A549 (cell line): Measurements from ENCODE around the gene MINDY4. TPM values are rescaled to one million over a fixed set of nuclear protein-coding genes. Genes with fewer than 3 reads are reported as not detected.

ENCODE experiments used
- ATAC-seq, 2 experiments: fragments of 200-7000 bp in 1 of 2; fragments of >200 bp in 1 of 2; cut with Nextera tagmentation in 1 of 2; cut with Tn5 transposase in 1 of 2; 3 replicates each; pipeline versions ENCODE4 v1.8.0 to v1.9.1; 2018 to 2020; ENCODE audit warnings: mild to moderate bottlenecking in 1 of 2, moderate library complexity in 1 of 2
- CTCF ChIA-PET: fragments of 300-600 bp; sonication (Branson Sonifier 250); formaldehyde crosslinking; extraction: SDS; loops from one replicate; lab custom pipeline; 2021; ENCODE audit warnings: antibody characterized with exemption, inconsistent platforms; lab: Yijun Ruan, JAX
- POLR2A ChIA-PET: fragments of 350-600 bp; formaldehyde crosslinking; extraction: SDS; loops from one replicate; lab custom pipeline; 2021; ENCODE audit warnings: antibody characterized with exemption, inconsistent platforms; lab: Yijun Ruan, JAX
- DNase-seq, 2 experiments: peaks; one replicate each; pipeline versions ENCODE4 v3.0.0 to v3.0.0-alpha.2; 2011 to 2016; ENCODE audit warnings: low read depth in 1 of 2, low spot score in 1 of 2
- FAIRE-seq: peaks from 2 replicates; lab custom pipeline; 2011; peaks lifted over from hg19 to GRCh38; lab: Jason Lieb, UNC
- H3K27ac ChIP-seq, 2 experiments: fragments of >200 bp; sonication (Bioruptor Twin); formaldehyde crosslinking; 3 replicates each; pipeline ENCODE4 v1.5.1; 2016 to 2017
- H3K4me1 ChIP-seq: fragments of >200 bp; sonication (Bioruptor Twin); formaldehyde crosslinking; 3 replicates; pipeline ENCODE4 v1.6.1; 2016
- H3K4me2 ChIP-seq: fragments of >200 bp; sonication (Bioruptor Twin); formaldehyde crosslinking; 3 replicates; pipeline ENCODE4 v1.6.1; 2016
- H3K4me3 ChIP-seq: fragments of >200 bp; sonication (Bioruptor Twin); formaldehyde crosslinking; 3 replicates; pipeline ENCODE4 v1.5.1; 2016
- H3K9me3 ChIP-seq: fragments of >200 bp; sonication (Bioruptor Twin); formaldehyde crosslinking; 3 replicates; pipeline ENCODE4 v1.6.1; 2016
- BHLHE40 ChIP-seq: IDR thresholded peaks from 2 replicates; pipeline ENCODE4 v1.6.1; 2012; ENCODE audit warnings: low read depth, low read length, inconsistent platforms
- CHD2 ChIP-seq: fragments of 150-350 bp; IDR thresholded peaks from 2 replicates; pipeline ENCODE4 v1.6.1; 2014; ENCODE audit warnings: low read length; ENCODE audit not compliant: partially characterized antibody
- EHMT2 ChIP-seq: fragments of 200-600 bp; sonication (generic); IDR thresholded peaks from 2 replicates; pipeline ENCODE4 v1.6.1; 2016; ENCODE audit warnings: antibody characterized with exemption, low read depth, mild to moderate bottlenecking, moderate library complexity
- FOSB ChIP-seq: fragments of 250-450 bp; sonication (Bioruptor Pico); IDR thresholded peaks from 2 replicates; pipeline ENCODE4 v1.5.0; 2020; ENCODE audit warnings: mild to moderate bottlenecking, moderate library complexity
- HDAC2 ChIP-seq: fragments of 200-600 bp; sonication (generic); IDR thresholded peaks from 2 replicates; pipeline ENCODE4 v1.6.1; 2016
- HOXB5 ChIP-seq: fragments of 250-450 bp; sonication (Bioruptor Pico); IDR thresholded peaks from 2 replicates; pipeline ENCODE4 v1.5.0; 2020; ENCODE audit warnings: mild to moderate bottlenecking, moderate library complexity
- JUNB ChIP-seq: fragments of >200 bp; sonication (Bioruptor Twin); formaldehyde crosslinking; IDR thresholded peaks from 2 replicates; pipeline ENCODE4 v1.6.1; 2016
- KDM5A ChIP-seq: fragments of 200-600 bp; sonication (generic); IDR thresholded peaks from 2 replicates; pipeline ENCODE4 v1.6.1; 2016; ENCODE audit warnings: antibody characterized with exemption, mild to moderate bottlenecking
- NFE2L2 ChIP-seq: fragments of 150-350 bp; conservative IDR thresholded peaks from 2 replicates; pipeline ENCODE4 v1.6.1; 2014; ENCODE audit warnings: low read length
- NR3C1 ChIP-seq: fragments of >200 bp; sonication (Bioruptor Twin); formaldehyde crosslinking; IDR thresholded peaks from 3 replicates; pipeline ENCODE4 v1.6.1; 2017
- POLR2AphosphoS2 ChIP-seq: conservative IDR thresholded peaks from 2 replicates; pipeline ENCODE4 v1.6.1; 2012; ENCODE audit warnings: low read length, improper control_type of control experiment, inconsistent platforms
- SREBF2 ChIP-seq: fragments of 450-650 bp; IDR thresholded peaks from 2 replicates; pipeline ENCODE4 v1.6.1; 2014; ENCODE audit warnings: mild to moderate bottlenecking, moderate library complexity
- ZFP36 ChIP-seq: fragments of 450-650 bp; IDR thresholded peaks from 2 replicates; pipeline ENCODE4 v1.6.1; 2014; ENCODE audit warnings: borderline replicate concordance; ENCODE audit not compliant: partially characterized antibody
- ZNF302 ChIP-seq: fragments of 250-450 bp; sonication (Bioruptor Pico); IDR thresholded peaks from 2 replicates; pipeline ENCODE4 v1.9.0; 2021; ENCODE audit warnings: inconsistent platforms, mild to moderate bottlenecking, moderate library complexity
- ZSCAN20 ChIP-seq: fragments of 250-450 bp; sonication (Bioruptor Pico); IDR thresholded peaks from 2 replicates; pipeline ENCODE4 v1.8.0; 2022; ENCODE audit warnings: mild to moderate bottlenecking, moderate library complexity
- WGBS: methylation state at CpG from one replicate; pipeline ENCODE4 v1.1.6; 2017; ENCODE audit errors: missing lambda C conversion rate; 5-methylcytosine and 5-hydroxymethylcytosine counted together
- polyA plus RNA-seq, 4 experiments: library from polyadenylated mRNA; depleted of rRNA in 3 of 4; stranded (reverse); fragments of >200 nt; fragmentation: RNase III in 1 of 4; extraction: RNeasy Plus Mini Kit Qiagen cat#74134 plus additional on column Dnase treatment in 1 of 4; gene quantifications; 2 replicates in 3 of 4; 3 replicates in 1 of 4; pipeline ENCODE4 v1.2.3, GENCODE V29; 2011 to 2017
- TF ChIP-seq, protein P1 (sequence below): fragments of 450-650 bp; IDR thresholded peaks from 2 replicates; pipeline ENCODE4 v1.6.1; 2014; ENCODE audit warnings: antibody characterized with exemption
- TF ChIP-seq, protein P2 (sequence below): fragments of 250-450 bp; sonication (Bioruptor Pico); IDR thresholded peaks from 2 replicates; pipeline ENCODE4 v1.5.0; 2020; ENCODE audit warnings: low read depth, mild to moderate bottlenecking, moderate library complexity
- TF ChIP-seq, protein P3 (sequence below): fragments of >200 bp; sonication (Bioruptor Twin); formaldehyde crosslinking; IDR thresholded peaks from 2 replicates; pipeline ENCODE4 v1.6.1; 2016
- TF ChIP-seq, protein P4 (sequence below): IDR thresholded peaks from 2 replicates; pipeline ENCODE4 v1.6.1; 2012
- TF ChIP-seq, protein P5 (sequence below): IDR thresholded peaks from 2 replicates; pipeline ENCODE4 v1.6.1; 2012
- TF ChIP-seq, protein P6 (sequence below): fragments of 200-600 bp; sonication (generic); IDR thresholded peaks from 2 replicates; pipeline ENCODE4 v1.6.1; 2016; ENCODE audit warnings: antibody characterized with exemption, mild to moderate bottlenecking, moderate library complexity

Gene MINDY4
- polyA plus RNA-seq, 2 of the 4 experiments (the other 2 are of a cell fraction) = 1.8 to 3.6 TPM

DNA sequence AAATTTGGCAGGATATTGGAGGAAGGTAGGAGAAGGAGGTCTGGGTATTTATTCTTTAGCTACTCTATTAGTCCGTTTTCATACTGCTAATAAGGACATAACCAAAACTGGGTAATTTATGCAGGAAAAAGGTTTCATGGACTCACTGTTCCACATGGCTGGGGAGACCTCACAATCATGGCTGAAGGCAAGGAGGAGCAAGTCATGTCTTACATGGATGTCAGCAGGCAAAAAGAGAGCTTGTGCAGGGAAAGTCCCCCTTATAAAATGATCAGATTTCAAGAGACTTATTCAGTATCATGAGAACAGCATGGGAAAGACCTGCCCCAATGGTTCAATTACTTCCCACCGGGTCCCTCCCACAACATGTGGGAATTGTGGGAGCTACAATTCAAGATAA is 21.2 kb upstream of the MINDY4 start:
- FAIRE-seq = no peak
- H3K27ac ChIP-seq = no peak overlapping the region
- WGBS = 40% methylated on average over 2 of the region's 2 CpGs
- H3K4me3 ChIP-seq = no peak overlapping the region
- H3K4me1 ChIP-seq = no peaks in the 10 kb centered on the region
- DNase-seq = no peak
- no peak for ATAC-seq
- no peak overlapping the region for H3K4me2 ChIP-seq
- CTCF ChIA-PET = interaction anchor here (1.1 to 3.0 kb wide), 2 partner anchors 9 to 67 kb away, joined by 3 to 18 read pairs; partner anchors contain the start of gene CRHR2
- POLR2A ChIA-PET = no interaction called here
- TF ChIP-seq, protein P1, sequence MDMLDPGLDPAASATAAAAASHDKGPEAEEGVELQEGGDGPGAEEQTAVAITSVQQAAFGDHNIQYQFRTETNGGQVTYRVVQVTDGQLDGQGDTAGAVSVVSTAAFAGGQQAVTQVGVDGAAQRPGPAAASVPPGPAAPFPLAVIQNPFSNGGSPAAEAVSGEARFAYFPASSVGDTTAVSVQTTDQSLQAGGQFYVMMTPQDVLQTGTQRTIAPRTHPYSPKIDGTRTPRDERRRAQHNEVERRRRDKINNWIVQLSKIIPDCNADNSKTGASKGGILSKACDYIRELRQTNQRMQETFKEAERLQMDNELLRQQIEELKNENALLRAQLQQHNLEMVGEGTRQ = no peak
- TF ChIP-seq BHLHE40 (no peak), CHD2 (no peak), JUNB (no peak), EHMT2 (no peak), SREBF2 (no peak)
- TF ChIP-seq, protein P2, sequence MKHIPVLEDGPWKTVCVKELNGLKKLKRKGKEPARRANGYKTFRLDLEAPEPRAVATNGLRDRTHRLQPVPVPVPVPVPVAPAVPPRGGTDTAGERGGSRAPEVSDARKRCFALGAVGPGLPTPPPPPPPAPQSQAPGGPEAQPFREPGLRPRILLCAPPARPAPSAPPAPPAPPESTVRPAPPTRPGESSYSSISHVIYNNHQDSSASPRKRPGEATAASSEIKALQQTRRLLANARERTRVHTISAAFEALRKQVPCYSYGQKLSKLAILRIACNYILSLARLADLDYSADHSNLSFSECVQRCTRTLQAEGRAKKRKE (CRISPR knock-in tag) = no peak
- no peaks in the 10 kb centered on the region for H3K9me3 ChIP-seq

DNA sequence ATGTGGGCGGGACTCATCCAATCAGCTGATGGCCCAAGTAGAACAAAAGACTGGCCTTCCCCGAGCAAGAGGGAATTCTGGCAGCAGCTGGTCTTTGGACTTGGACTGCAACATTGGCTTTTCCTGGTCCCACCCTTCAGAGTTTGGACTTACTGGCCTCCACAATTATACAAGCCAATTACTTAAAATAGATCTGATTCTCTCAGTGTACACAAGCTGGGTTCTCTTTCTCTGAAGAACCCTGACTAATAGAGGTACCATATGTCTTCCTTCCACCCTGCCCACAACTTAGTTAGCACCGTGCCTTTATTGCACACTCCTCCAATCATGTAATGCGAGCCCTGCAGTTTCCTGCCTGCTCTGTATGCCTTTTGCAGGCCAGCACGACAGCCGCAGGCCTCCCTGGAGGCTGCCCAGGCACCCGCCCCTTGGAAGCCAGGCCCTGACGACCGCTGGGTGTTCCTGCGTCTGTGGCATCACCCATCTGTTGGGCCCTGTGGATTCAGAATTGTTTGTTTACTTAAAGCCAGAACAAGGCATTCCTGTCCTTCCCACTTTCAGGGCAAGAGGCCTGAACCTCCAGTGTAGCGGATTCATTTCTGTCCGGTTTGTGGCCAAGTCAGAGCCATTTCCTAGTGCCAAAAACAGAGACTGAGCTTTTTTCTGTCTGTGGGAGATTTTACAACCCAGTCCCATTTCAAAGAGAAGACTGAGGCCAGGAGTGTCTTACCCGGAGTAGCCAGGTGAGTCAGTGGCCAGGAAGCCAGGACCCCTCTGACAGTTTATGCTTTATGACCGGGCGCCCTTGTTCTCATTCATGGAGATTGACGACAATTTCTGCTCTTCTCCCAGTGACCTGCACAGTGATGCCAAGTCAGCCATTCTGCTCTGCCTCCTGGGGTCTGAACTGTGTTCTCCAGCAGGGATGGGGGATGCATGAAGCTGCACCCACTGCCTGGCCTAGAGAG is 20.2 kb upstream of the MINDY4 start:
- Histone ChIP-seq H3K4me1 (no peaks in the 10 kb centered on the region), H3K4me2 (no peak overlapping the region), H3K27ac (no peak overlapping the region), H3K4me3 (no peak overlapping the region), H3K9me3 (no peaks in the 10 kb centered on the region)
- POLR2A ChIA-PET = no interaction called here
- no peak for ATAC-seq
- CTCF ChIA-PET = interaction anchor here (1.1 to 3.0 kb wide), 3 partner anchors 10 to 68 kb away, joined by 3 to 18 read pairs (median 17); partner anchors contain the start of gene CRHR2
- no peak for TF ChIP-seq POLR2AphosphoS2
- TF ChIP-seq, protein P3, sequence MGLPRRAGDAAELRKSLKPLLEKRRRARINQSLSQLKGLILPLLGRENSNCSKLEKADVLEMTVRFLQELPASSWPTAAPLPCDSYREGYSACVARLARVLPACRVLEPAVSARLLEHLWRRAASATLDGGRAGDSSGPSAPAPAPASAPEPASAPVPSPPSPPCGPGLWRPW = no peak
- TF ChIP-seq, protein P4, sequence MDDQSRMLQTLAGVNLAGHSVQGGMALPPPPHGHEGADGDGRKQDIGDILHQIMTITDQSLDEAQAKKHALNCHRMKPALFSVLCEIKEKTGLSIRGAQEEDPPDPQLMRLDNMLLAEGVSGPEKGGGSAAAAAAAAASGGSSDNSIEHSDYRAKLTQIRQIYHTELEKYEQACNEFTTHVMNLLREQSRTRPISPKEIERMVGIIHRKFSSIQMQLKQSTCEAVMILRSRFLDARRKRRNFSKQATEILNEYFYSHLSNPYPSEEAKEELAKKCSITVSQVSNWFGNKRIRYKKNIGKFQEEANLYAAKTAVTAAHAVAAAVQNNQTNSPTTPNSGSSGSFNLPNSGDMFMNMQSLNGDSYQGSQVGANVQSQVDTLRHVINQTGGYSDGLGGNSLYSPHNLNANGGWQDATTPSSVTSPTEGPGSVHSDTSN = no peak
- TF ChIP-seq ZNF302 (CRISPR knock-in tag) = no peak
- no peak for TF ChIP-seq KDM5A
- TF ChIP-seq ZFP36 = no peak
- TF ChIP-seq, protein P2 (CRISPR knock-in tag) = no peak
- TF ChIP-seq, protein P1 = no peak
- no peak for TF ChIP-seq FOSB (CRISPR knock-in tag)
- no peak for TF ChIP-seq NR3C1
- no peak for FAIRE-seq
- no peak for DNase-seq
- 64% methylated on average over 15 of the region's 16 CpGs for WGBS

DNA sequence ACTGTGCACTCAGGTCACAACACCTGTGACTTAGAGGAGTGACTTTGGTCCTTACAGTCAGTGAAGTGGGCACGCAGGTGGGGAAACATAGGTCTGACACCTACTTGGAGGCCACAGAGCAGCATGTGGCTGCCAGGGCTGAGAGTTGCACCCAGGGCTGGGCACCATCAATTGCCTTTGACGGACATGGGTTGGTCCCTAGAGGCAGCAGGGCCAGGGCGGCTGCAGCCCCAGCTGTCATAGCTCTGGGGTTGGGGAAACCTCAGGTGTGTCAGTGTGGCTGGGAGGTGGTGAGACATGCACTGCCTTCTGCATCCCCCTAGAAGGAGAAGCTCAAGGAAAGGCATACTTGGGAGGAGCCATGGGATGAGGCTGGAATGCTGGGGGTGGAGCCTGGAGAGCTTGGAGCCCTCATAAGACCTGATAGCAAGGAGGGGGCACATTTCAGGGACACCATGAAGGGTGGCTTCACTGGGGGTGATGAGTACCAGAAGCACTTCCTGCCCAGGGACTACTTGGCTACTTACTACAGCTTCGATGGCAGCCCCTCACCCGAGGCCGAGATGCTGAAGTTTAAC is 19.4 kb upstream of the MINDY4 start, which contains the start of gene INMT:
INMT (plus strand) TSS at position 440 of the 578 bp plus-strand sequence; CDS start at position 456, 16 bp downstream.
- H3K9me3 ChIP-seq = no peaks in the 10 kb centered on the region
- H3K4me2 ChIP-seq = no peak within 1 kb of the TSS
- no peak for DNase-seq
- FAIRE-seq = no peak
- no peak for ATAC-seq
- WGBS = 68% methylated on average over 4 of the region's 6 CpGs
- no peak within 1 kb of the TSS for H3K4me3 ChIP-seq
- ChIA-PET CTCF (interaction anchor here (1.4 to 2.9 kb wide), 2 partner anchors 11 to 70 kb away, joined by 3 to 17 read pairs; partner anchors contain the start of gene CRHR2), POLR2A (no interaction called here)
- no peak within 1 kb of the TSS for H3K27ac ChIP-seq
- H3K4me1 ChIP-seq = no peaks in the 10 kb centered on the region
- TF ChIP-seq, protein P5, sequence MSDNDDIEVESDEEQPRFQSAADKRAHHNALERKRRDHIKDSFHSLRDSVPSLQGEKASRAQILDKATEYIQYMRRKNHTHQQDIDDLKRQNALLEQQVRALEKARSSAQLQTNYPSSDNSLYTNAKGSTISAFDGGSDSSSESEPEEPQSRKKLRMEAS = no peak
- no peak for TF ChIP-seq NFE2L2
- no peak for TF ChIP-seq ZSCAN20 (CRISPR knock-in tag)
- TF ChIP-seq, protein P6, sequence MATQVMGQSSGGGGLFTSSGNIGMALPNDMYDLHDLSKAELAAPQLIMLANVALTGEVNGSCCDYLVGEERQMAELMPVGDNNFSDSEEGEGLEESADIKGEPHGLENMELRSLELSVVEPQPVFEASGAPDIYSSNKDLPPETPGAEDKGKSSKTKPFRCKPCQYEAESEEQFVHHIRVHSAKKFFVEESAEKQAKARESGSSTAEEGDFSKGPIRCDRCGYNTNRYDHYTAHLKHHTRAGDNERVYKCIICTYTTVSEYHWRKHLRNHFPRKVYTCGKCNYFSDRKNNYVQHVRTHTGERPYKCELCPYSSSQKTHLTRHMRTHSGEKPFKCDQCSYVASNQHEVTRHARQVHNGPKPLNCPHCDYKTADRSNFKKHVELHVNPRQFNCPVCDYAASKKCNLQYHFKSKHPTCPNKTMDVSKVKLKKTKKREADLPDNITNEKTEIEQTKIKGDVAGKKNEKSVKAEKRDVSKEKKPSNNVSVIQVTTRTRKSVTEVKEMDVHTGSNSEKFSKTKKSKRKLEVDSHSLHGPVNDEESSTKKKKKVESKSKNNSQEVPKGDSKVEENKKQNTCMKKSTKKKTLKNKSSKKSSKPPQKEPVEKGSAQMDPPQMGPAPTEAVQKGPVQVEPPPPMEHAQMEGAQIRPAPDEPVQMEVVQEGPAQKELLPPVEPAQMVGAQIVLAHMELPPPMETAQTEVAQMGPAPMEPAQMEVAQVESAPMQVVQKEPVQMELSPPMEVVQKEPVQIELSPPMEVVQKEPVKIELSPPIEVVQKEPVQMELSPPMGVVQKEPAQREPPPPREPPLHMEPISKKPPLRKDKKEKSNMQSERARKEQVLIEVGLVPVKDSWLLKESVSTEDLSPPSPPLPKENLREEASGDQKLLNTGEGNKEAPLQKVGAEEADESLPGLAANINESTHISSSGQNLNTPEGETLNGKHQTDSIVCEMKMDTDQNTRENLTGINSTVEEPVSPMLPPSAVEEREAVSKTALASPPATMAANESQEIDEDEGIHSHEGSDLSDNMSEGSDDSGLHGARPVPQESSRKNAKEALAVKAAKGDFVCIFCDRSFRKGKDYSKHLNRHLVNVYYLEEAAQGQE = no peak
- TF ChIP-seq, protein P2 (CRISPR knock-in tag) = no peak
- TF ChIP-seq HOXB5 (CRISPR knock-in tag) = no peak
- no peak for TF ChIP-seq HDAC2
